Activated T-cell treated with anti-CD3 and anti-CD28 coated beads for 1 hour (primary cell): ENCODE data around the gene SLC2A4RG.
"Not testable (repeated sequence)": the region's sequence is repeated elsewhere in the genome, so short reads cannot be mapped to it uniquely, and the experiment has no call there.

Experiments
- DNase-seq: peaks from one replicate; pipeline ENCODE4 v3.0.0-alpha.2; 2020; ENCODE audit warnings: low read depth

Gene SLC2A4RG

GRCh38 chr20:63714858-63715257 is 24.7 kb upstream of the SLC2A4RG start:
- DNase-seq = no peak

GRCh38 chr20:63718996-63719395 is 20.6 kb upstream of the SLC2A4RG start:
- DNase-seq = no peak

- DNase-seq = not testable (repeated sequence)
Observed at GRCh38 chr20:63722967-63723622, 16.5 kb upstream of the SLC2A4RG start.

GRCh38 chr20:63730189-63730733 is 9.3 kb upstream of the SLC2A4RG start:
- not testable (repeated sequence) for DNase-seq

- DNase-seq = no peak
Observed at GRCh38 chr20:63731410-63731809, 8.2 kb upstream of the SLC2A4RG start.

GRCh38 chr20:63732118-63733095 is 7.2 kb upstream of the SLC2A4RG start:
- DNase-seq = no peak

- no peak for DNase-seq
Observed at GRCh38 chr20:63733117-63733516, 6.5 kb upstream of the SLC2A4RG start.

GRCh38 chr20:63733579-63734081 is 5.9 kb upstream of the SLC2A4RG start:
- DNase-seq = no peak

- DNase-seq = no peak
Observed at GRCh38 chr20:63734111-63734945, 5.2 kb upstream of the SLC2A4RG start.

- no peak for DNase-seq
Observed at GRCh38 chr20:63734946-63735858, 4.4 kb upstream of the SLC2A4RG start.

- DNase-seq = peak; percentile 60
Observed at GRCh38 chr20:63735859-63736718, 3.5 kb upstream of the SLC2A4RG start, which contains the start of gene LIME1. LIME1 (plus strand) TSS chr20:63736664; CDS start chr20:63737550, 886 bp downstream.

- peak; percentile 52 for DNase-seq
Observed at GRCh38 chr20:63736893-63737694, 2.5 kb upstream of the SLC2A4RG start.

- DNase-seq = no peak
Observed at GRCh38 chr20:63737695-63737944, 2.0 kb upstream of the SLC2A4RG start.

- no peak for DNase-seq
Observed at GRCh38 chr20:63737945-63738686, 1.5 kb upstream of the SLC2A4RG start.

GRCh38 chr20:63738687-63739129 is 868 bp upstream of the SLC2A4RG start:
- DNase-seq = no peak

- no peak for DNase-seq
Observed at GRCh38 chr20:63740070-63740626, 572 bp downstream of the SLC2A4RG start.

- no peak for DNase-seq
Observed at GRCh38 chr20:63740627-63741353, 1.2 kb downstream of the SLC2A4RG start.
